Left forelimb (tissue), 1 donor: Measurements from ENCODE around the gene OR4B1.

Experiments used
- DNase-seq: peaks from one replicate; pipeline ENCODE4 v3.0.0-alpha.2; 2018; ENCODE audit warnings: low spot score

The OR4B1 gene

DNA sequence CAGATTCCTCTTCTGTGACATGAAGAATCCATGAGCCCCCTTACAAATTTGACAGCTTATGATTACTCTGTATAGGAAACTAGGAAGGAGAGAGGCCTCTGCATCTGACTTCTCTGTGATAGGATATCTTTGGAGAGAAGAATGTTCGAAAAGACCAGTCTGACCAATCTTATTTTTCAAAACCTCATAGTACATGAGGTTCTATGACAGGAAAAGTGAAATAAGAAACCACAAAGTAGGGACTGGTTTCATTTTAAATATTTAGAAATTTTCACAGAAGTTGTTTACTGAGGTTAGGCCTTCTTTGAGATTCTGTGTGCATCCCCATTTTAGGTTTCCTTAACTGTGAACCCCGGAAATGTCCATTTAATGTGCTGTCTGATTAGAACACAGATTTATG lies 45.0 kb downstream of the OR4B1 start:
- no peak for DNase-seq

DNA sequence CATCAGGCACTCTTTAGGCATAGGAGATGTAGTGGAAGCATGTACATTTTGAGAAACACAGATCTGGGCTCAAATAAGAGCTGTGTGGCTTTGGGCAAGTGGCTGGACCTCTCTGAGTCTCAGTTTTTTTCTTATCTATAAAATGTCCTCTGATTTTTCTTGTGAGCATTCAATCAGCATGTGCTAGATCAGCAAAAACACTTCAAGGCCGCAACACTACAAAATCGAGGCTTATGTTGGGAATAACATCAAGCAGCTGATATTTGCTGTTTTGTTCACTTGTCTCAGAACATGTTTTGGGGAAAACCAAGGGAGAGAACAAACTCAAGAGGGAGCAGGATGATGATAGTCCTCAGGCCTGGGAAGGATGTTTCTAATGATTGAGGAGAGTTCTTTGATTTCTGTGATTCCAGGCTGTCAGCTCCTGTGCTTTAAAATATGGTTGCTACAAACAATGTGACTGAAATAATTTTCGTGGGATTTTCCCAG lies 46.9 kb downstream of the OR4B1 start, which contains the start of gene OR4X1:
OR4X1 (plus strand) TSS at position 439 of the 489 bp plus-strand sequence; CDS start at position 439, 0 bp downstream.
- DNase-seq = no peak
